Left lung (tissue), 10 donors: ENCODE measurements around the gene ROPN1B. TPM values are rescaled to one million over a fixed set of nuclear protein-coding genes. Genes with fewer than 3 reads are reported as not detected.
"Not testable (repeated sequence)": the region's sequence is repeated elsewhere in the genome, so short reads cannot be mapped to it uniquely, and the experiment has no call there.

Source experiments
- ATAC-seq: fragments of 200-7000 bp; cut with Tn5 transposase; one replicate; pipeline ENCODE4 v1.9.1; 2020; ENCODE audit warnings: moderate library complexity
- DNase-seq, 4 donors: peaks; one replicate each; pipeline ENCODE4 v3.0.0-alpha.2; 2013 to 2020
- H3K27ac ChIP-seq, 2 donors: fragments of 200-600 bp; sonication (generic) in 1 of 2; one replicate each; pipeline versions ENCODE4 v1.5.0 to v1.8.0; 2020 to 2021
- H3K27me3 ChIP-seq, 2 donors: fragments of 200-600 bp; sonication (generic) in 1 of 2; one replicate each; pipeline versions ENCODE4 v1.5.0 to v1.8.0; 2020 to 2021
- H3K36me3 ChIP-seq, 2 donors: fragments of 200-600 bp; sonication (generic) in 1 of 2; one replicate each; pipeline versions ENCODE4 v1.5.0 to v1.8.0; 2020 to 2021
- H3K4me1 ChIP-seq, 2 donors: fragments of 200-600 bp; one replicate each; pipeline ENCODE4 v1.8.0; 2021
- H3K4me3 ChIP-seq, 2 donors: fragments of 200-600 bp; sonication (generic) in 1 of 2; one replicate each; pipeline versions ENCODE4 v1.5.0 to v1.8.0; 2020 to 2021; ENCODE audit warnings: mild to moderate bottlenecking in 1 of 2
- H3K9me3 ChIP-seq, 2 donors: fragments of 200-600 bp; sonication (generic) in 1 of 2; one replicate each; pipeline versions ENCODE4 v1.5.0 to v1.8.0; 2020 to 2021
- CTCF ChIP-seq, 2 donors: fragments of 200-600 bp; sonication (generic) in 1 of 2; IDR thresholded peaks; one replicate each; pipeline versions ENCODE4 v1.5.0 to v1.8.0; 2021; ENCODE audit warnings: antibody characterized with exemption in 2 of 2
- intact Hi-C, 2 donors: fragments of 100-400 bp; cut with DNase I; formaldehyde crosslinking; loops; one replicate each; pipeline versions ENCODE4 v1.11.2 to v1.14.2; 2022
- polyA plus RNA-seq, 6 donors: library from polyadenylated mRNA; unstranded; fragments of 120-200 nt; gene quantifications; one replicate each; pipeline ENCODE4 v1.2.1, GENCODE V29; 2013; ENCODE audit not compliant: insufficient read length in 6 of 6
- total RNA-seq, 2 donors: library from RNA; stranded (reverse); fragmentation: NEBNext Ultra II Directional; extraction: Animal tissue kit (Norgen Biotek cat#: 25700); gene quantifications; one replicate each; pipeline ENCODE4 v1.2.1, GENCODE V29; 2021
- donor health status: DM: no; HTN: yes; CAD: no.
- donor health status: DM: no; HTN: no; CAD: no.

The ROPN1B gene
- total and polyA plus RNA-seq, 8 donors = 0.29 to 1.9 (median 0.94) TPM

- H3K27me3 ChIP-seq = peaks cover 0 to 69% of the 10 kb centered on the region in 2 donors
- no peaks in the 10 kb centered on the region for H3K36me3 ChIP-seq
- no peaks in the 10 kb centered on the region for H3K9me3 ChIP-seq
- DNase-seq (peak in 1 of 4 donors; percentile 34), ATAC-seq (no peak)
- no peak for TF ChIP-seq CTCF (IDR thresholded peaks at IDR 0.05)
- H3K4me1 ChIP-seq = no peaks in the 10 kb centered on the region
- no peak overlapping the region for H3K4me3 ChIP-seq
- H3K27ac ChIP-seq = no peak overlapping the region
- intact Hi-C loops = no loop called here
Observed at GRCh38 chr3:125960456-125961288, 8.3 kb upstream of the ROPN1B start.

- H3K36me3 ChIP-seq = no peaks in the 10 kb centered on the region
- H3K27me3 ChIP-seq = peaks cover 0 to 63% of the 10 kb centered on the region in 2 donors
- no peak for TF ChIP-seq CTCF (IDR thresholded peaks at IDR 0.05)
- no peak overlapping the region for H3K27ac ChIP-seq
- DNase-seq (peak in 1 of 4 donors; percentile 55), ATAC-seq (no peak)
- H3K4me3 ChIP-seq = no peak overlapping the region
- intact Hi-C loops = no loop called here
- no peaks in the 10 kb centered on the region for H3K4me1 ChIP-seq
- no peaks in the 10 kb centered on the region for H3K9me3 ChIP-seq
Observed at GRCh38 chr3:125961289-125961589, 7.7 kb upstream of the ROPN1B start.

- intact Hi-C loops, ATAC-seq, H3K4me3 ChIP-seq: not testable (repeated sequence)
Observed at GRCh38 chr3:125963834-125964233, 5.1 kb upstream of the ROPN1B start.

GRCh38 chr3:125965505-125965904 lies 3.5 kb upstream of the ROPN1B start:
- intact Hi-C loops = no loop called here
- DNase-seq (no peak), ATAC-seq (no peak)
- H3K4me1 ChIP-seq = no peaks in the 10 kb centered on the region
- no peak overlapping the region for H3K27ac ChIP-seq
- no peak for TF ChIP-seq CTCF (IDR thresholded peaks at IDR 0.05)
- H3K9me3 ChIP-seq = no peaks in the 10 kb centered on the region
- no peaks in the 10 kb centered on the region for H3K36me3 ChIP-seq
- H3K4me3 ChIP-seq = no peak overlapping the region
- H3K27me3 ChIP-seq = peaks cover 5 to 46% of the 10 kb centered on the region in 2 donors

More at GRCh38 chr3:125963834-125964233, 5.1 kb upstream of the ROPN1B start:
- H3K36me3 ChIP-seq, H3K9me3 ChIP-seq, H3K27ac ChIP-seq, DNase-seq, H3K4me1 ChIP-seq: not testable (repeated sequence)
- peaks cover 0 to 54% of the 10 kb centered on the region in 2 donors for H3K27me3 ChIP-seq

GRCh38 chr3:125967156-125967555 lies 1.8 kb upstream of the ROPN1B start:
- no peak for DNase-seq

GRCh38 chr3:125968121-125968520 lies 857 bp upstream of the ROPN1B start:
- not testable (repeated sequence) for H3K9me3 ChIP-seq

More at GRCh38 chr3:125967156-125967555, 1.8 kb upstream of the ROPN1B start:
- TF ChIP-seq CTCF (IDR thresholded peaks at IDR 0.05) = no peak
- H3K4me3 ChIP-seq = no peak overlapping the region
- no peak for ATAC-seq
- H3K9me3 ChIP-seq = no peaks in the 10 kb centered on the region
- H3K4me1 ChIP-seq = no peaks in the 10 kb centered on the region
- peaks cover 18 to 53% of the 10 kb centered on the region in 2 donors for H3K27me3 ChIP-seq
- intact Hi-C loops = no loop called here
- no peak overlapping the region for H3K27ac ChIP-seq
- H3K36me3 ChIP-seq = no peaks in the 10 kb centered on the region

More at GRCh38 chr3:125968121-125968520, 857 bp upstream of the ROPN1B start:
- H3K4me3 ChIP-seq, DNase-seq, H3K36me3 ChIP-seq, ATAC-seq, H3K27ac ChIP-seq, H3K4me1 ChIP-seq, intact Hi-C loops: not testable (repeated sequence)
- H3K27me3 ChIP-seq = peaks cover 19 to 55% of the 10 kb centered on the region in 2 donors
